HG02970 (cell line): Measurements from ENCODE around the gene RCCD1.

ENCODE experiments used
- ATAC-seq: cut with Tn5 transposase; IDR thresholded peaks from one replicate; pipeline ENCODE4 v1.9.1; 2021; ENCODE audit warnings: mild to moderate bottlenecking, moderate library complexity, moderate number of reproducible peaks; ENCODE audit not compliant: unreplicated experiment, low FRiP score

Gene RCCD1

GRCh38 chr15:90960298-90961091, 5.8 kb downstream of the RCCD1 start:
- ATAC-seq, result no peak

DNA sequence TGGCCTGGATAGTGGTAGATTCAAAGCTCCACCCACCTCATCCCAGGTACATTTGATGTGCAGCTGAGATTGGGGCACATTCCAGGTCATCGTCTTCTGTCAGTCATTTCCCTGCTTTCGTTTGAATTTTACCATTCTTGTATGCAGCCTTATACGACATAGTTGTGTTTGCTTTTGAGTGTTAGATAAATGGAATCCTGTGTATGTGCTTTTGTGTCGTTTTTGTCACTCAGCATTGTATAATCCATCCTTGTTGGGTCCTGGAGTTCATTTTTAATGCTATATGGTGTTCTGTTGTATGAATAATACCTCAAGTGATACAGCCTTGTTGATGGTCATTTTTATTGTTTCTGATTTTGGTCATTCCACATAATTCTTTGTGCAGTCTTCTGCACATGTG, 7.3 kb downstream of the RCCD1 start:
- ATAC-seq, result no peak

DNA sequence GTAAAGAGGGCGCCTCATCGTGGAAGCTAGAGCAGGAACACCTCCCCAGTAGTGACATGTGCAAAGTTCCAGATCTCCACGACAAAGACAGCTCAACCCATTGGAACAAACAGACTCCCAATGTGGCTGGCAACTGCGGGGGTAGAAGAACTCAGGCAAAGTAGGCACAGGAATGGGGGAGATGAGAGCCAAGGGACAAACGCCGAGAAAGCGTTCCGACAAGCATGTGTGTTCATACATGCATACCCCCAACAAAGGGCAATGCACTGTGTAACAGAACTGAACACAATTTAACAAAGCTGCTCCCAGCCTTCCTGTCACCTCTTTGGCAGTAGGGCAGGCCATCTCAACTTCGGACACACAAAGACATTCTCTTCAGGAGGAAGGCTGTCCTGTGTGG, 11.6 kb downstream of the RCCD1 start:
- no peak for ATAC-seq

DNA sequence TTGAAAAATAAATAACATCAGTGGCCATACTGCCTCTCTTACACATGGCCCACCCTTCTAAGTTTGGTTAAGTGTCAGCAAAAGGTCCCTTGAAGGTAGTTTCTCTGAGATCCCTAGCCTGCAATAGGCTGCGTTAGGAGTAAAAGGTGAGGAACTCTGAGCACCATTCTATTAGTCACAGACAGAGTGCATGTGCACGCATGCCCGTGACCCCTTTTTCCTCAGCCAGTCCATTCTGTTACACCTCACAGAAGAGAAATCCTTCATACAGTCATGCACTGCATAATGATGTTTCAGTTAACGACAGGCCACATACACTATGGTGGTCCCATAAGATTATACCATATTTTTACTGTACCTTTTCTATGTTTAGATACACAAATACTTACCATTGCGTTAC, 12.5 kb downstream of the RCCD1 start:
- ATAC-seq, result no peak

DNA sequence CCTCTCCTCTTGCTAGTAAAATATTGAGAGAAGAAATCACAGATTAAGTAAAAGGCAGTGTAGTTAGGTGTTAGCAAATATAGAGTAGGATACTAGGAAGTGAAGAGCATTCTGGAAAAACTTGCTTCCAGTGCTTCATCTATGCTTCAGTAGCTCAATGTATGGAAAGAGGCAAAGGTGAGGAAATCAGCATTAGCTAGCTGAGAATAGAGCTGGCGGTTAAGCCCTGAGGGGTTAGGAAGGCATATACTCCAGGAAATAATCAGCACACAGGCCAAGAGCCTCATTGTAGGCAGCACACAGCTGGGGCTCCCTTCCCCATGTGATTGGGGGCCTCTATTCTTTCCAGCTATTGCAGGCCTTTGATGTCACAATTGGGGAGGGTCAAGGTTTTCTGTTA, 13.8 kb downstream of the RCCD1 start:
- no peak for ATAC-seq

- ATAC-seq, result no peak
These were observed 15.6 kb downstream of the RCCD1 start for GRCh38 chr15:90970274-90970673.

- ATAC-seq, result no peak
These were observed 17.4 kb downstream of the RCCD1 start for GRCh38 chr15:90972133-90972532.

GRCh38 chr15:90974216-90974615, 19.5 kb downstream of the RCCD1 start:
- no peak for ATAC-seq

DNA sequence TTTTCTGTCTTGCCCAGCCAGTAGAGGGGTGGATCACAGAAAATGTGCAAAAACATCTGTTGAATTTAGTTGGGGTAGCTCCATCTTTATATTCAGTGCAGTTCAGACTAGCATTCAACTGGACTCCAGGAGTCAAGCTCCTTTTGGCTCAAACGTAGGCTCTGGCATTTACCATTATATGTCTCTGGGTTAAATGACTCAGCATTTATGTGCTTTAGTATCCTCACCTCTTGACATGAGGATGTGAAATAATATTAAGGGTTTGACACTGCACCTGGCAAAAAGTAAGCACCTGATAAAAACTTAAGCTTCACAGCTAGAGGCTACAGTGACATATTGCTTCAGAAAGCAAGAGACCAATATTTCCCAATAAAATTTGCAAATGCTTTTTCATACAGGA, 24.9 kb downstream of the RCCD1 start:
- no peak for ATAC-seq

DNA sequence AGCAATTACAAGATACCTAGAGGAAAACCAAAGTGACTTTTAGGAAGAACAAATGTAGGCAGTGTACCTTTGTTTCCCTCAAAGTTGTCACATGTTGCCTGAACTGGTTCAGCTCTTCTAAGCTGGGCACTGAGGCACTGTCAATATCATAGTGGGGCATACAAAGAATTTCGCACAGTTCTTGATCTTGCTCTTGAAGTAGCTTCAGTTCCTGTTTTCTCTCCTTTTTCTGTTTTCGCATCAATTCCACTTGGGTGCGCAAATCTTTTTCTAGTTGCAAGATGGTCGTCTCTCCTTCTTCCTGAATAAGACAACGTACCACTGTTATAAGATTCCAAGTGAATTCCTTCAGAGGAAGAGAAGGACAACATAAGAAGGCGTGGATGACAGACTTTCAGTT, 27.0 kb downstream of the RCCD1 start:
- ATAC-seq, result no peak

GRCh38 chr15:90982135-90982534, 27.5 kb downstream of the RCCD1 start:
- ATAC-seq, result no peak

GRCh38 chr15:90986790-90987507, 32.3 kb downstream of the RCCD1 start:
- ATAC-seq, result no peak

GRCh38 chr15:90987561-90988141, 33.0 kb downstream of the RCCD1 start:
- ATAC-seq, result no peak

DNA sequence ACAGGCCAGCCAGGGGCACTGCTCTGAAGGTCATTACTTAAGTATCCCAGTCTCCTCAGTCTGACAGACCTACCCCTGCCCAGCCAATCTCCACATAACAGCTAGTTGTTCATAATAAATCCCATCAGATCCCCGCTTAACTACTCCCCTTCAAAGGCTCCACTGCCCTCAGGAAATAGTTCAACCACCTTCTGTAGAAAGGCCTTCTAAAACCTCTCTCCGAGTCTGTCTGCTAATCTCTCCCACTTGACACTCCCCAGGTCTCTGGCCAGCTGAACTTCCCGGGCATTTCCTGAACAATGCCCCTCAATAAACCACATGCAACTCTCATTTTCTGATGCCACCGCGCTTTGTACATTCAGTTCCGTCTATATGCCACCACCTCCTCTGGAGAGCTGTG, 33.6 kb downstream of the RCCD1 start:
- ATAC-seq, result no peak

DNA sequence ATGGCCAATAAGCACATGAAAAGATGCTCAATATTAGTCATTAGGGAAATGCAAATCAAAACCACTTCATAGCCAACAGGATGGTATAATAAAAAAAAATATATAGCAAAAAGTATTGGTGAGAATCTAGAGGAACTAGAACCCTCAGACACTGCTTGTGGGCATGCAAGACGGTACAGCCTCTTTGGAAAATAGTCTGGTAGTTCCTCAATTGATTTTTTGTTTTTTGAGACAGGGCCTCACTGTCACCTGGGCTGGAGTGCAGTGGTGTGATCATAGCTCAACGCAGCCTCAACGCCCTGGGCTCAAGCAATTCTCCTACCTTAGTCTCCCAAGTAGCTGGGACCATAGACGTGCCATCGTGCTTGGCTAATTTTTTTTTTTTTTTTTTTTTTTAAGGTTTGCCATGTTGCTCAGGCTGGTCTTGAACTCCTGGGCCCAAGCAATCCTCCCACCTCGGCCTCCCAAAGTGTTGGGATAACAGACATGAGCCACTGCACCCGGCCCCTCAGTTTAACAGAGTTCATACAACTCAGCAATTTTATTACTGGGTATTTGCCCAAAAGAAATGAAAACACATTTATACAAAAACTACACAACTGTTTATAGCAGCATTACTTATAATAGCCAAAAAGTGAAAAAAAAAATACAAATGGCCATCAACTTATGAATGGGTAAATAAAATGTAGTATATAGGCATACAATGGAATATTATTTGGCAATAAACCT, 34.5 kb downstream of the RCCD1 start:
- no peak for ATAC-seq

GRCh38 chr15:90990446-90990845, 35.8 kb downstream of the RCCD1 start:
- no peak for ATAC-seq

DNA sequence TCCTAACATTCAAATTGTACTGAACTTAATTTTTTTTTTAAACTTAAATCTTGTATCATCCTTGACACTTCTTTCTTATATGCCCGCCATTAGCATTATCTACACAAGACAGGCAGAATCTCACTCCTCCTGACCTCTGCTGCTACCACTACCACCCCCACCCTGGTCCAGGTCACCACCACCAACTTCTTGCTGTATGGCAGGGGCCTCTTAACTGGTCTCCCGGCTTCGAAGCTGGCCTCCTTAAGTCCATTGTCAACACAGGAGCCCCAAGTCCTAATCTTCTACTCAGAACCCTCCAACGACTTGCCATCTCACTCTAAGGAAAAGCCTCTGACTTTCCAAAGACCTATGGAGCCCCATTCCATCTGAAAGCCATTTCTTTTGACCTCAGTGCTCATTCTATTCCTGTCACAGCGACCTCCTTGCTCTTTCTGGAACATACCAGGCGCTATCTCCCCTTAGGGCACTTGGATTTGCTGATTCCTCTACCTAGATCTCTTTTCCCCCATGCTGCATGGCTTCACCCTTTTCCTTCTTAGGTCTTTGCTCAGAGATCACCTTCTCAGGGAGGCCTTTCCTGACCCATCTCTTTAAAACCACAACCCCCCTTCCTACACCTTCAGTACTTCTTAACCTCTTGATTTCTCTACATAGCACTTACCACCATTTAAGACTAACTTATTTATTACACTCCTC, 37.1 kb downstream of the RCCD1 start:
- ATAC-seq, result no peak

GRCh38 chr15:90994059-90994416, 39.4 kb downstream of the RCCD1 start:
- ATAC-seq, result peak; percentile 16

DNA sequence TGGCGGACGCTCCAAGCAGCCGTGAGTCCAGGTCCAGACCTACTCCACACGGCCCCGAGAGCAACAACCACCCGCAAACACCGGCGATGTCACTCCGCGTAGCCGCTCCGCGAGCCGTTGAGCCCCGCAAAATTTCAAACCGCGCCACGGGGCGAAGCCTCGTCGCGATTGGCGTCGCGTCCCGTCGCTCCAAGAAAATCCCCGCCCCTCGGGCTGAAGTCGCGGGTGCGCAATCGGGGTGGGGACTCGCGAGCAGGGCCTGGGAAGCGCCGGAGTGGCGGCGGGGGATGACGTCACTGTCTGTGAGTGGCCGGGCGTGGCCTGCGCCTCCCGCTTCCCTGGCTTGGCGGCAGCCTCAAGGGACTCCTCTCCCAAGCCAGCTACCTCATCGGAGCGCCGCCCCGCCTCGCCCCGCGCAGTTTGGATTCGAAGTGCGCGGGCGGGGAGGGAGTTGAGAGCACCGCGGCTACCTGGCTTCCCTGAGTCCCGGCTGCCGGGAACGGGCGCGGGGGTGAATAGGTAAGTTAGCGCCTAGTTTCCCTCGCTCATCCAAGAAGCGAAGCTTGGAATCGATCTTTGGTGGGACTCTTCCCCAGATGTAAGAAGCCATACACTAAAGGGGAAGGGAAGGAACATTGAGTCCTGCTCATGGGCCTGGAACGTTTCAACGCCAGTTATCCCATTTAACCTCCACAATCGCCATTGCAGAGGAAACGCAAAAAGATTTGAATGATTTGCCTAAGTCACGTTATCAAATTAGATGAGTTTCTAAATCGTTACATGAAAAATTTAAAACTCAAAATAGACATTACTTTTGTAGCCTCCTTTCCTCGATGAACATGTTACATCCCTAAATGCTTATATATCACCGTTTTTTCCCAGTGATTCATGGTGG, 40.0 kb downstream of the RCCD1 start, which contains the start of gene PRC1:
TSS of gene PRC1 (minus strand) at position 119 of the 895 bp plus-strand sequence. CDS start at position 1, 118 bp downstream.
- peak; percentile 90 for ATAC-seq
